A673 (cell line): ENCODE measurements around the gene NDUFAF2. TPM values are rescaled to one million over a fixed set of nuclear protein-coding genes. Genes with fewer than 3 reads are reported as not detected.

Source experiments
- BruUV-seq: library from RNA; stranded (reverse); fragments of 400-500 nt; replicated peaks from 2 replicates; lab custom pipeline; 2021; lab: Mats Ljungman, UMichigan
- CTCF ChIA-PET: fragments of 300-600 bp; sonication (Branson Sonifier 250); formaldehyde crosslinking; loops from one replicate; lab custom pipeline; 2022; ENCODE audit warnings: antibody characterized with exemption; lab: Charles Lee
- POLR2A ChIA-PET: fragments of 300-600 bp; sonication (Branson Sonifier 250); formaldehyde crosslinking; loops from one replicate; lab custom pipeline; 2022; ENCODE audit warnings: antibody characterized with exemption; ENCODE audit not compliant: low non-redundant PET; lab: Charles Lee
- DNase-seq: peaks from one replicate; pipeline ENCODE4 v3.0.0-alpha.2; 2015; ENCODE audit warnings: low spot score
- H3K27ac ChIP-seq: fragments of 200-600 bp; sonication (generic); 2 replicates; pipeline ENCODE4 v1.5.1; 2016; ENCODE audit warnings: mixed run types, low read depth, mild to moderate bottlenecking, mixed read lengths, antibody characterized with exemption, low read length; ENCODE audit not compliant: poor library complexity, severe bottlenecking
- H3K27me3 ChIP-seq: fragments of 200-600 bp; sonication (generic); replicated peaks from 2 replicates; pipeline ENCODE4 v1.6.1; 2017; ENCODE audit warnings: mixed run types, low read depth, mild to moderate bottlenecking, mixed read lengths, antibody characterized with exemption, low read length; ENCODE audit not compliant: insufficient read depth, poor library complexity
- H3K36me3 ChIP-seq: fragments of 200-600 bp; sonication (generic); 2 replicates; pipeline ENCODE4 v1.6.1; 2016; ENCODE audit warnings: mixed run types, mild to moderate bottlenecking, mixed read lengths, antibody characterized with exemption, low read length; ENCODE audit not compliant: insufficient read depth, poor library complexity, severe bottlenecking
- H3K4me1 ChIP-seq: fragments of 200-600 bp; sonication (generic); 2 replicates; pipeline ENCODE4 v1.6.1; 2017; ENCODE audit warnings: mixed run types, mild to moderate bottlenecking, mixed read lengths, antibody characterized with exemption, low read length; ENCODE audit not compliant: insufficient read depth, poor library complexity, severe bottlenecking
- H3K4me3 ChIP-seq: fragments of 200-600 bp; sonication (generic); 2 replicates; pipeline ENCODE4 v1.5.1; 2016; ENCODE audit warnings: low read depth, mixed run types, mild to moderate bottlenecking, mixed read lengths, low read length; ENCODE audit not compliant: poor library complexity, severe bottlenecking
- H3K9me3 ChIP-seq: fragments of 200-600 bp; sonication (generic); 2 replicates; pipeline ENCODE4 v1.6.1; 2016; ENCODE audit warnings: mixed run types, low read depth, mild to moderate bottlenecking, mixed read lengths, antibody characterized with exemption, low read length; ENCODE audit not compliant: poor library complexity, severe bottlenecking
- EZH2 ChIP-seq: fragments of 200-600 bp; sonication (generic); IDR thresholded peaks from 2 replicates; pipeline ENCODE4 v1.6.1; 2017; ENCODE audit warnings: borderline replicate concordance, low read depth, mild to moderate bottlenecking, mixed read lengths, antibody characterized with exemption, low read length; ENCODE audit not compliant: poor library complexity, severe bottlenecking
- intact Hi-C: fragments of 100-400 bp; cut with micrococcal nuclease; formaldehyde crosslinking; loops from one replicate; pipeline ENCODE4 v1.10.0; 2022; ENCODE audit not compliant: unreplicated experiment
- total RNA-seq: library from RNA; stranded (reverse); gene quantifications from 2 replicates; pipeline ENCODE4 v1.2.3, GENCODE V29; 2021
- TF ChIP-seq, protein P1 (sequence below): fragments of 300-800, 200-600 bp; sonication (generic); conservative IDR thresholded peaks from 2 replicates; pipeline ENCODE4 v1.5.1; 2017; ENCODE audit warnings: low read depth, mild to moderate bottlenecking, antibody characterized with exemption, low read length, moderate library complexity, mixed read lengths

NDUFAF2 gene
- total RNA-seq, 1 experiment from 2014 or later, result 61.6 TPM

GRCh38 chr5:60992871-60993270 is 47.9 kb downstream of the NDUFAF2 start:
- POLR2A ChIA-PET, result no interaction called here
- CTCF ChIA-PET, result no interaction called here
- intact Hi-C loops, result no loop called here

DNA sequence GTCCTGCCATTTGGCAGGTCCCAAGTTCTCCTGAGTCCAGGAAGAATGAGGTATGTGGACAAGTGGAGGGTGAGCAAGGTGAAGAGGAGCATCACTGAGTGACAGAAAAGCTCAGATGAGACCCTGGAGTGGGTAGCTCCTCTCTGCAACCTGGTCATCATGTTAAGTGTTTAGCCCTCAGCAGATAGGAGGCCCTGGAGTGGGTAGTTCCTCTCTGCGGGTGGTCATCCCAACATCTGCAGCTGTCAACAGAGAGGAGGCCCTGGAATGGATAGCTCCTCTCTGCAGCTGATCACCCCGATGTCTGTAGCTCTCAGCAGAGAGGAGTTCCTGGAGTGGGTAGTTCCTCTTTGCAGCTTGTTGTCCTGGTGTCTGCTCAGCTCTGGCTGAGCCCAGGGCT is 48.4 kb downstream of the NDUFAF2 start:
- no peak for DNase-seq
- CTCF ChIA-PET, result no interaction called here
- Histone ChIP-seq H3K36me3 (no peaks in the 10 kb centered on the region), H3K4me3 (no peak overlapping the region), H3K27me3 (no peaks in the 10 kb centered on the region), H3K27ac (no peak overlapping the region), H3K9me3 (peaks cover 27% of the 10 kb centered on the region), H3K4me1 (peaks cover 3% of the 10 kb centered on the region)
- intact Hi-C loops, result no loop called here
- no TSS peak for BruUV-seq
- POLR2A ChIA-PET, result no interaction called here
- TF ChIP-seq, protein P1, sequence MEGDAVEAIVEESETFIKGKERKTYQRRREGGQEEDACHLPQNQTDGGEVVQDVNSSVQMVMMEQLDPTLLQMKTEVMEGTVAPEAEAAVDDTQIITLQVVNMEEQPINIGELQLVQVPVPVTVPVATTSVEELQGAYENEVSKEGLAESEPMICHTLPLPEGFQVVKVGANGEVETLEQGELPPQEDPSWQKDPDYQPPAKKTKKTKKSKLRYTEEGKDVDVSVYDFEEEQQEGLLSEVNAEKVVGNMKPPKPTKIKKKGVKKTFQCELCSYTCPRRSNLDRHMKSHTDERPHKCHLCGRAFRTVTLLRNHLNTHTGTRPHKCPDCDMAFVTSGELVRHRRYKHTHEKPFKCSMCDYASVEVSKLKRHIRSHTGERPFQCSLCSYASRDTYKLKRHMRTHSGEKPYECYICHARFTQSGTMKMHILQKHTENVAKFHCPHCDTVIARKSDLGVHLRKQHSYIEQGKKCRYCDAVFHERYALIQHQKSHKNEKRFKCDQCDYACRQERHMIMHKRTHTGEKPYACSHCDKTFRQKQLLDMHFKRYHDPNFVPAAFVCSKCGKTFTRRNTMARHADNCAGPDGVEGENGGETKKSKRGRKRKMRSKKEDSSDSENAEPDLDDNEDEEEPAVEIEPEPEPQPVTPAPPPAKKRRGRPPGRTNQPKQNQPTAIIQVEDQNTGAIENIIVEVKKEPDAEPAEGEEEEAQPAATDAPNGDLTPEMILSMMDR, result no peak
- TF ChIP-seq EZH2, result no peak

More at GRCh38 chr5:60992871-60993270, 47.9 kb downstream of the NDUFAF2 start:
- no peak for TF ChIP-seq EZH2
- TF ChIP-seq, protein P1, result no peak
- H3K4me3 ChIP-seq, result no peak overlapping the region
- no peak for DNase-seq
- peaks cover 27% of the 10 kb centered on the region for H3K9me3 ChIP-seq
- peaks cover 3% of the 10 kb centered on the region for H3K4me1 ChIP-seq
- no peak overlapping the region for H3K27ac ChIP-seq
- no peaks in the 10 kb centered on the region for H3K27me3 ChIP-seq
- no peaks in the 10 kb centered on the region for H3K36me3 ChIP-seq
- BruUV-seq, result no TSS peak

DNA sequence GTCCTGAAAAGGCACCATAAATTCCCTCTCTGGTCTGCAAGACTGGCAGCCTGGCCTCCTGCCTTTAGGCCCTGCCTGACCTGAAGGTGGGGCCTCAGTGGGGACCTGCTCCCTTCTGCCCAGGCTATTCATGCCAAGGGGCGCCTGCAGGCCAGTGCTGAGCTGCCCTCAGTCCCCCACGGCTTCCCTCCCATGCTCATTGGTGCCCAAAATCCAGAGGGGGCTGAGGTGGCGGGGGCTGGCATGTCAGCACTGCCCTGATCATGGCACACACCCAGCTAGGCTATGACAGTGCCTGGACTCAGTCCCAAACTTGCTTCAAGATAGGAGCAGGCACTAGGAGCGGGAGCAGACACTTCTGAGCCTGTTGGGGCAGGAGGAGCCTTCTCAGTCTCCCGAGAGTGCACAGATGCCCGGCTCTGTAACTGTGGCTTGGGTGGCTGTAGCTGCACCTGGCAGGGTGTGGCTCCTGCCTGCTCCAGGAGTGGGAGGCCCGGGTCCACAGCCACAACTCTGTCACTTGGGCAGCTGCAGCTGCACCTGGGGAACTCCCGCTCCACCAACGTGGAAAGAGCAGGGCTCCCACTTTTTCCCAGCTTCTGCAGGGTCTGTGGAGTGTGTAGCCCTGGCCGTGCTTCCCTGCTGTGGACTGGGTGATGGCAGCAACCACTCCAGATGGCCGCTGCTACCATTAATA is 49.0 kb downstream of the NDUFAF2 start:
- CTCF ChIA-PET, result no interaction called here

More for the DNA sequence above, 49.0 kb downstream of the NDUFAF2 start:
- Histone ChIP-seq H3K4me1 (peaks cover 3% of the 10 kb centered on the region), H3K9me3 (peaks cover 27% of the 10 kb centered on the region), H3K27me3 (no peaks in the 10 kb centered on the region), H3K36me3 (no peaks in the 10 kb centered on the region), H3K27ac (no peak overlapping the region), H3K4me3 (no peak overlapping the region)
- DNase-seq, result no peak
- TF ChIP-seq, protein P1, result no peak
- TF ChIP-seq EZH2, result no peak
- intact Hi-C loops, result no loop called here
- no TSS peak for BruUV-seq
- POLR2A ChIA-PET, result no interaction called here
